ENCODE results near the gene NUP107.
A peak's percentile ranks its signal among the peaks of the same experiment; 100 is the strongest.

NUP107 gene

GRCh38 chr12:68772714-68773113 lies 85.9 kb downstream of the NUP107 start:
- H3K4me3 Mint-ChIP-seq: peak overlapping the region; percentile 6
- peak overlapping the region; percentile 26 for H3K27ac Mint-ChIP-seq
- DNase-seq: peak; percentile 27
- H3K9me3 Mint-ChIP-seq: no peaks in the 10 kb centered on the region
- H3K4me1 Mint-ChIP-seq: peaks cover 19% of the 10 kb centered on the region
- no peaks in the 10 kb centered on the region for H3K27me3 Mint-ChIP-seq
- CTCF ChIA-PET: no interaction called here
- H3K36me3 Mint-ChIP-seq: peaks cover 5% of the 10 kb centered on the region

GRCh38 chr12:68773582-68773981 lies 86.8 kb downstream of the NUP107 start:
- DNase-seq: no peak
- no peaks in the 10 kb centered on the region for H3K9me3 Mint-ChIP-seq
- no peaks in the 10 kb centered on the region for H3K27me3 Mint-ChIP-seq
- H3K4me3 Mint-ChIP-seq: no peak overlapping the region
- H3K36me3 Mint-ChIP-seq: peaks cover 5% of the 10 kb centered on the region
- H3K27ac Mint-ChIP-seq: peak overlapping the region; percentile 26
- CTCF ChIA-PET: no interaction called here
- peaks cover 19% of the 10 kb centered on the region for H3K4me1 Mint-ChIP-seq

GRCh38 chr12:68775121-68775630 lies 88.4 kb downstream of the NUP107 start:
- Mint-ChIP-seq H3K36me3 (peaks cover 5% of the 10 kb centered on the region), H3K4me1 (peaks cover 19% of the 10 kb centered on the region), H3K27ac (no peak overlapping the region), H3K27me3 (no peaks in the 10 kb centered on the region), H3K9me3 (no peaks in the 10 kb centered on the region), H3K4me3 (no peak overlapping the region)
- DNase-seq: no peak
- CTCF ChIA-PET: no interaction called here

DNA sequence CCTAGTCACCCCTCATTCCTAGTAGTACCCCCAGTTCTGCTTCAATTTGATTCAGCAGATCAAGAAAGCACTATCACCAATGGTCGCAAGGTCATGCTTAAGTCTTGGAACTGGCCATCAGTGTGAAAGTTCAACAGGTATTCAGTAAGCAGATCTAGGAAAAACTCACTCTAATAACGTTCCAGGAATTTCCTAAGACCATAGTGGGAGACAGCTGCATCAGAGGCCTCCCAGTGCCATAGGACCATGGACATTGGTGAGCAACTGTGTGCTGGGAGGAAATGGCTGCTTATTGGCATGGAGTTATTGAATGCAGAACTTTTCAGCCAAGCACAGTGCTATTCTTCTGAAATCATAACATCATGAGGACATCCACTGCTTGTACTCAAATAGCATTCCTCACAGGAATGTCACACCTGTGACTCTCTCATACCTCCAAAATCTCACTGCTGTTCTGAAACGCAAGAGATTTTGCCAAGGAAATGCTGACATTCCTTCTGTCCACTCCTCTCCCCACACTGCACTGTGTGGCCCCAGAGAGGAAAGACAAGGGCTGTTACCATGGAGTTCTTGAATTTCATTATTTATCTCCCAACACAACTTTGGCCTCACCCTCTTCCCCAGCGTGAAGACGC lies 90.3 kb downstream of the NUP107 start:
- CTCF ChIA-PET: no interaction called here

GRCh38 chr12:68779280-68779679 lies 92.5 kb downstream of the NUP107 start:
- H3K4me1 Mint-ChIP-seq: no peaks in the 10 kb centered on the region
- no peaks in the 10 kb centered on the region for H3K27me3 Mint-ChIP-seq
- no peak overlapping the region for H3K4me3 Mint-ChIP-seq
- H3K36me3 Mint-ChIP-seq: peaks cover 2% of the 10 kb centered on the region
- DNase-seq: no peak
- CTCF ChIA-PET: no interaction called here
- no peaks in the 10 kb centered on the region for H3K9me3 Mint-ChIP-seq
- no peak overlapping the region for H3K27ac Mint-ChIP-seq

More for the DNA sequence above, 90.3 kb downstream of the NUP107 start:
- Mint-ChIP-seq H3K9me3 (no peaks in the 10 kb centered on the region), H3K27me3 (no peaks in the 10 kb centered on the region), H3K27ac (no peak overlapping the region), H3K36me3 (peaks cover 5% of the 10 kb centered on the region), H3K4me3 (no peak overlapping the region), H3K4me1 (peaks cover 19% of the 10 kb centered on the region)
- no peak for DNase-seq

DNA sequence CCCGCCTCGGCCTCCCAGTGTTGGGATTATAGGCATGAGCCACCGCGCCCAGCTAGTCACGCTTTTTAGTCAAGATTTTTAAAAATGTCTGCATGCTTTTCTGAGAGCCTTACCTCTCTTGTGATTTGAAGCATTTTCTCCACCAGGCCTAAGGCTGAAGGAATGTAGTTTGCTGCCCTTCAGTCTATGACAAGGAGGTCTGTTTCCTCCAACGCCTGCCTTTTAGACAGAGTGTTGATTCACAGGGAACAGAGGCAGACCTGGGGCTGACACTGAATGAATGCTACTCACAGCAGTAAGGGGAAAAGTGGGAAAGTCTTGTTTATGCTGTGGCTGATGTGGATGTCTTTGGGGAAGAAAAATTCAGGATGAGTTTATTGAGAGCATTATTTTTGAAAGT lies 94.0 kb downstream of the NUP107 start:
- Mint-ChIP-seq H3K9me3 (no peaks in the 10 kb centered on the region), H3K27ac (no peak overlapping the region), H3K4me3 (no peak overlapping the region), H3K36me3 (peaks cover 2% of the 10 kb centered on the region), H3K4me1 (no peaks in the 10 kb centered on the region), H3K27me3 (no peaks in the 10 kb centered on the region)
- CTCF ChIA-PET: no interaction called here
- no peak for DNase-seq

- peaks cover 2% of the 10 kb centered on the region for H3K36me3 Mint-ChIP-seq
- CTCF ChIA-PET: interaction anchor here (0.9 kb wide), 1 partner anchor 48 kb away, joined by 3 read pairs; no protein-coding TSS in a partner anchor
- no peak overlapping the region for H3K27ac Mint-ChIP-seq
- DNase-seq: no peak
- no peak overlapping the region for H3K4me3 Mint-ChIP-seq
- H3K9me3 Mint-ChIP-seq: no peaks in the 10 kb centered on the region
- H3K27me3 Mint-ChIP-seq: no peaks in the 10 kb centered on the region
- H3K4me1 Mint-ChIP-seq: no peaks in the 10 kb centered on the region
Measured at GRCh38 chr12:68781728-68782127, 95.0 kb downstream of the NUP107 start.

DNA sequence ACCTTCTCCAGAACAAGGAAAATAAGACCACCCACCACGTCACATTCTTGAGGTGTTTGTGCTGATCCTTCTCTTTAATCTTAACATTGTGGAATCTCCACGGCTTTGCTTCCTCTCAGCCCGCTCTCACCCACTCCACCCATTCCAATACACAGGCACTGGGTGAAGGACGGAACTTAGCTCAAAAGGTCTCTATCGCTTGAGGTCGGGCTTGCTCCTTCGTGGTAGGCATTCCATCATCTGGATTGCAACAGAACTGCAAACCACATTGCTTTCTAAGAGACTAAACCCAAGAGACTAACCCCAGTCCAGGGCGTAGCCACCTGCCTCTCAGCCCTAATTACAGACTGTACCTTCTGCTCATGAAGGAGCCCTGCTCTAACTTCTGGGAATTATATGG lies 97.2 kb downstream of the NUP107 start:
- no peaks in the 10 kb centered on the region for H3K27me3 Mint-ChIP-seq
- H3K4me1 Mint-ChIP-seq: peaks cover 7% of the 10 kb centered on the region
- DNase-seq: no peak
- no peak overlapping the region for H3K27ac Mint-ChIP-seq
- H3K9me3 Mint-ChIP-seq: no peaks in the 10 kb centered on the region
- H3K4me3 Mint-ChIP-seq: no peak overlapping the region
- H3K36me3 Mint-ChIP-seq: peaks cover 2% of the 10 kb centered on the region
- CTCF ChIA-PET: no interaction called here

DNA sequence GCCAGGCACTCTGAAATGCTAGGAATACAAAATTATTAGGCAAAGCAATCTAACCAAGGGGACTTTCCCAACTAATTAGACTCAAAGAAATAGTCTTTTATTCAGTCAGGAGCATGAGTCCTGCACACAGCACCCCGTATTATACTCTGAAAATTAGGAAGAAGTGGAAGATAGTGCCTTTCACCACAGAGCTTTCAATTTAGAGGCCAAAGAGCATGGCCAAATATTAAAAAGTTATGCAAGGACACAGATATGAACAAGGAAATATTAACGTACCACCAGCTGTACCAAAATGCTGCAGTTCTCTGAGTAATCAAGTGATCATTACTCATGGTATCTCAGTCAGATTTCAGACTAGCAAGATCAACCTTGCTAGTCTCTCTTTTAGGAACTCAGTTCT lies 98.6 kb downstream of the NUP107 start:
- Mint-ChIP-seq H3K27me3 (no peaks in the 10 kb centered on the region), H3K36me3 (peaks cover 2% of the 10 kb centered on the region), H3K4me3 (no peak overlapping the region), H3K4me1 (peaks cover 7% of the 10 kb centered on the region), H3K27ac (no peak overlapping the region), H3K9me3 (no peaks in the 10 kb centered on the region)
- CTCF ChIA-PET: no interaction called here
- DNase-seq: no peak

GRCh38 chr12:68785823-68786222 lies 99.0 kb downstream of the NUP107 start:
- DNase-seq: no peak
- H3K4me1 Mint-ChIP-seq: peaks cover 7% of the 10 kb centered on the region
- no peaks in the 10 kb centered on the region for H3K27me3 Mint-ChIP-seq
- no peaks in the 10 kb centered on the region for H3K9me3 Mint-ChIP-seq
- CTCF ChIA-PET: no interaction called here
- no peak overlapping the region for H3K4me3 Mint-ChIP-seq
- peaks cover 2% of the 10 kb centered on the region for H3K36me3 Mint-ChIP-seq
- H3K27ac Mint-ChIP-seq: no peak overlapping the region

- H3K36me3 Mint-ChIP-seq: peaks cover under 1% of the 10 kb centered on the region
- CTCF ChIA-PET: interaction anchor here (1.0 to 1.3 kb wide), 2 partner anchors 13 to 43 kb away, joined by 3 to 4 read pairs; no protein-coding TSS in a partner anchor
- H3K4me3 Mint-ChIP-seq: no peak overlapping the region
- no peaks in the 10 kb centered on the region for H3K27me3 Mint-ChIP-seq
- no peak overlapping the region for H3K27ac Mint-ChIP-seq
- no peaks in the 10 kb centered on the region for H3K9me3 Mint-ChIP-seq
- no peak for DNase-seq
- peaks cover 7% of the 10 kb centered on the region for H3K4me1 Mint-ChIP-seq
Measured at GRCh38 chr12:68786929-68787328, 100.2 kb downstream of the NUP107 start.

DNA sequence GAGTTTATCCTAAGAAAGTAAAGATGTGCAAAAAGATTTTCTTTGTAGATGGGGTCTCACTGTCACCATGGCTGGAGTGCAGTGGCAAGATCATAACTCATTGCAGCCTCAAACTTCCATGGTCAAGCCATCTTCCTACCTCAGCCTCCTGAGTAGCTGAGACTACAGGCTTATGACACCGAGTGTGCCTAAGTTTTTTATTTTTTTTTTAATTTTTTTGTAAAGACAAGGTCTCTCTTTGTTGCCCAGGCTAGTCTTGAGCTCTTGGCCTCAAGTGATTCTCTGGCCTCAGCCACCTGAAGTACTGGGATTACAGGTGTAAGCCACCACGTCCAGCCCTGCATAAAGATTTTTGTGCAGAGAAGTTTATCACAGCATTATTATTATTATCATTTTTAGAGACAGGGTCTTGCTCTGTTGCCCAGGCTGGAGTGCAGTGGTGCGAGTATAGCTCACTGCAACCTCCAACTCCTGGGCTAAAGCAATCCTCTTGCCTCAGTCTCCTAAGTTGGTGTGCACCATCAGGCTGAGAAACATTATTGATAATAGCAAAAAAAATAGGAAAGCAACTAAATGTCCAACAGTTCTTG lies 101.9 kb downstream of the NUP107 start:
- DNase-seq: no peak
- Mint-ChIP-seq H3K4me1 (peaks cover 7% of the 10 kb centered on the region), H3K27ac (no peak overlapping the region), H3K4me3 (no peak overlapping the region), H3K27me3 (no peaks in the 10 kb centered on the region), H3K36me3 (no peaks in the 10 kb centered on the region), H3K9me3 (no peaks in the 10 kb centered on the region)
- CTCF ChIA-PET: no interaction called here

GRCh38 chr12:68789144-68789878 lies 102.5 kb downstream of the NUP107 start:
- Mint-ChIP-seq H3K4me1 (peaks cover 7% of the 10 kb centered on the region), H3K27ac (no peak overlapping the region), H3K4me3 (no peak overlapping the region), H3K36me3 (no peaks in the 10 kb centered on the region), H3K9me3 (no peaks in the 10 kb centered on the region), H3K27me3 (no peaks in the 10 kb centered on the region)
- CTCF ChIA-PET: no interaction called here
- DNase-seq: no peak

- Mint-ChIP-seq H3K9me3 (no peaks in the 10 kb centered on the region), H3K36me3 (no peaks in the 10 kb centered on the region), H3K4me3 (no peak overlapping the region), H3K27ac (no peak overlapping the region), H3K4me1 (peaks cover 7% of the 10 kb centered on the region), H3K27me3 (no peaks in the 10 kb centered on the region)
- no peak for DNase-seq
- CTCF ChIA-PET: no interaction called here
Measured at GRCh38 chr12:68790081-68790951, 103.5 kb downstream of the NUP107 start.
